H1 (cell line): ENCODE data around the gene FMNL2. TPM values are rescaled to one million over a fixed set of nuclear protein-coding genes. Genes with fewer than 3 reads are reported as not detected.

ENCODE experiments used
- CTCF ChIA-PET: fragments of 300-600 bp; sonication (Branson Sonifier 250); formaldehyde crosslinking; loops from one replicate; lab custom pipeline; 2021; ENCODE audit not compliant: partially characterized antibody; lab: Charles Lee
- POLR2A ChIA-PET: fragments of 300-600 bp; sonication (Branson Sonifier 250); formaldehyde crosslinking; loops from one replicate; lab custom pipeline; 2021; ENCODE audit warnings: inconsistent platforms; ENCODE audit not compliant: partially characterized antibody; lab: Charles Lee
- DNase-seq, 2 experiments: peaks; one replicate each; pipeline versions ENCODE4 v3.0.0 to v3.0.0-alpha.2; 2010 to 2022; ENCODE audit warnings: low spot score in 2 of 2, low read depth in 1 of 2, mixed read lengths in 1 of 2
- FAIRE-seq: peaks from 2 replicates; lab custom pipeline; 2011; peaks lifted over from hg19 to GRCh38; lab: Jason Lieb, UNC
- H2AFZ ChIP-seq: 2 replicates; pipeline ENCODE4 v1.8.1; 2012; ENCODE audit warnings: low read length, inconsistent platforms
- H2AK5ac ChIP-seq: 2 replicates; pipeline ENCODE4 v1.6.1; 2013; ENCODE audit warnings: low read depth, low read length
- H2BK120ac ChIP-seq: replicated peaks from 2 replicates; pipeline ENCODE3; 2013; ENCODE audit warnings: low read depth, low read length, inconsistent platforms
- H2BK12ac ChIP-seq: 2 replicates; pipeline ENCODE4 v1.6.1; 2013; ENCODE audit warnings: low read depth, low read length
- H2BK15ac ChIP-seq: 2 replicates; pipeline ENCODE4 v1.6.1; 2013; ENCODE audit warnings: low read length
- H2BK20ac ChIP-seq: 2 replicates; pipeline ENCODE4 v1.6.1; 2013; ENCODE audit warnings: low read length
- H2BK5ac ChIP-seq: 2 replicates; pipeline ENCODE4 v1.6.1; 2013; ENCODE audit warnings: low read depth, low read length
- H3K14ac ChIP-seq: 2 replicates; pipeline ENCODE4 v1.6.1; 2013; ENCODE audit warnings: inconsistent platforms; ENCODE audit not compliant: insufficient read length
- H3K18ac ChIP-seq: 2 replicates; pipeline ENCODE4 v1.6.1; 2013; ENCODE audit warnings: low read length; ENCODE audit errors: extremely low read depth
- H3K23ac ChIP-seq: 2 replicates; pipeline ENCODE4 v1.6.1; 2013; ENCODE audit warnings: inconsistent platforms; ENCODE audit not compliant: insufficient read length
- H3K23me2 ChIP-seq: 2 replicates; pipeline ENCODE4 v1.6.1; 2013; ENCODE audit warnings: low read depth, low read length
- H3K27ac ChIP-seq: 2 replicates; pipeline ENCODE4 v1.6.1; 2011; ENCODE audit warnings: low read depth, low read length, inconsistent platforms
- H3K27me3 ChIP-seq, 4 experiments: replicated peaks in 1 of 4; 1 replicate in 1 of 4; 2 replicates in 3 of 4; pipeline versions ENCODE4 v1.6.1 to v1.8.1; 2011 to 2013; ENCODE audit warnings: low read length in 3 of 4, mild to moderate bottlenecking in 3 of 4, inconsistent platforms in 2 of 4, mixed read lengths in 2 of 4, moderate library complexity in 1 of 4; ENCODE audit not compliant: control insufficient read depth in 3 of 4, insufficient read depth in 3 of 4; ENCODE audit errors: extremely low read depth in 1 of 4
- H3K36me3 ChIP-seq, 4 experiments: 2 replicates each; pipeline versions ENCODE4 v1.6.1 to v1.8.1; 2011 to 2013; ENCODE audit warnings: mild to moderate bottlenecking in 4 of 4, low read length in 3 of 4, moderate library complexity in 2 of 4, control low read depth in 1 of 4, inconsistent platforms in 1 of 4; ENCODE audit not compliant: insufficient read depth in 4 of 4, control insufficient read depth in 2 of 4
- H3K4ac ChIP-seq: replicated peaks from 2 replicates; pipeline ENCODE3; 2013; ENCODE audit warnings: low read length, low read depth, mixed read lengths, inconsistent platforms; ENCODE audit not compliant: insufficient read length
- H3K4me1 ChIP-seq, 4 experiments: replicated peaks in 1 of 4; 1 replicate in 1 of 4; 2 replicates in 3 of 4; pipeline versions ENCODE4 v1.6.1 to v1.8.1; 2011 to 2013; ENCODE audit warnings: low read length in 3 of 4, inconsistent platforms in 2 of 4, mixed read lengths in 1 of 4; ENCODE audit not compliant: insufficient read depth in 4 of 4, control insufficient read depth in 3 of 4
- H3K4me2 ChIP-seq, 2 experiments: 2 replicates each; pipeline versions ENCODE4 v1.6.1 to v1.8.1; 2011 to 2013; ENCODE audit warnings: low read depth in 2 of 2, low read length in 2 of 2, control low read depth in 1 of 2, inconsistent platforms in 1 of 2, mild to moderate bottlenecking in 1 of 2; ENCODE audit not compliant: insufficient read depth in 1 of 2
- H3K4me3 ChIP-seq, 4 experiments: fragments of 200-600, 300-600 bp in 1 of 4; sonication (generic), shearing (Covaris generic), sonication (Bioruptor Twin) in 1 of 4; 2 replicates each; pipeline versions ENCODE4 v1.5.1 to v1.8.1; 2011 to 2016; ENCODE audit warnings: low read length in 4 of 4, low read depth in 3 of 4, control low read depth in 2 of 4, inconsistent platforms in 2 of 4, mild to moderate bottlenecking in 2 of 4, mixed read lengths in 1 of 4, moderate library complexity in 1 of 4; ENCODE audit not compliant: insufficient read depth in 2 of 4; ENCODE audit errors: extremely low read depth in 1 of 4
- H3K56ac ChIP-seq: replicated peaks from 2 replicates; pipeline ENCODE3; 2013; ENCODE audit warnings: low read depth, mild to moderate bottlenecking, mixed read lengths, low read length, inconsistent platforms; ENCODE audit not compliant: insufficient read length
- H3K79me1 ChIP-seq: 2 replicates; pipeline ENCODE4 v1.6.1; 2013; ENCODE audit warnings: low read depth, low read length, control low read depth
- H3K79me2 ChIP-seq, 2 experiments: 2 replicates each; pipeline versions ENCODE4 v1.6.1 to v1.8.1; 2012 to 2013; ENCODE audit warnings: low read length in 2 of 2, mild to moderate bottlenecking in 2 of 2, inconsistent platforms in 1 of 2; ENCODE audit not compliant: insufficient read depth in 2 of 2, control insufficient read depth in 1 of 2
- H3K9ac ChIP-seq, 4 experiments: replicated peaks in 1 of 4; 1 replicate in 1 of 4; 2 replicates in 3 of 4; pipeline versions ENCODE4 v1.6.1 to v1.8.1; 2011 to 2013; ENCODE audit warnings: low read depth in 3 of 4, low read length in 3 of 4, control low read depth in 2 of 4, mild to moderate bottlenecking in 2 of 4, moderate library complexity in 2 of 4, inconsistent platforms in 1 of 4; ENCODE audit errors: extremely low read depth in 1 of 4
- H3K9me3 ChIP-seq, 2 experiments: 2 replicates each; pipeline versions ENCODE4 v1.6.1 to v1.8.1; 2012 to 2013; ENCODE audit warnings: mild to moderate bottlenecking in 2 of 2, moderate library complexity in 2 of 2, control low read depth in 1 of 2, inconsistent platforms in 1 of 2, low read depth in 1 of 2, low read length in 1 of 2, mixed read lengths in 1 of 2; ENCODE audit not compliant: insufficient read depth in 2 of 2
- H4K20me1 ChIP-seq, 2 experiments: replicated peaks in 1 of 2; 2 replicates each; pipeline versions ENCODE3 to v1.8.1; 2011 to 2013; ENCODE audit warnings: inconsistent platforms in 2 of 2, low read length in 2 of 2, mild to moderate bottlenecking in 1 of 2; ENCODE audit not compliant: insufficient read depth in 2 of 2, control insufficient read depth in 1 of 2
- H4K5ac ChIP-seq: 2 replicates; pipeline ENCODE4 v1.6.1; 2013; ENCODE audit warnings: low read length, low read depth, mixed read lengths, inconsistent platforms; ENCODE audit not compliant: insufficient read length
- H4K8ac ChIP-seq: 2 replicates; pipeline ENCODE4 v1.8.0; 2013; ENCODE audit warnings: mild to moderate bottlenecking, moderate library complexity, low read length, inconsistent platforms; ENCODE audit not compliant: insufficient read depth; ENCODE audit errors: extremely low read depth
- H4K91ac ChIP-seq: replicated peaks from 2 replicates; pipeline ENCODE3; 2013; ENCODE audit warnings: low read length, mixed read lengths, inconsistent platforms; ENCODE audit not compliant: insufficient read length
- BCL11A ChIP-seq, 2 experiments: IDR thresholded peaks; one replicate each; pipeline ENCODE4 v1.6.1; 2011; ENCODE audit warnings: low read depth in 2 of 2, low read length in 2 of 2, mild to moderate bottlenecking in 2 of 2
- CEBPB ChIP-seq: IDR thresholded peaks from 2 replicates; pipeline ENCODE4 v1.6.1; 2012; ENCODE audit warnings: low read depth, low read length
- KDM1A ChIP-seq: fragments of 200-600, 300-600 bp; sonication (generic); IDR thresholded peaks from 2 replicates; pipeline ENCODE4 v1.7.1; 2016; ENCODE audit warnings: mild to moderate bottlenecking, low read length, borderline replicate concordance
- KDM4A ChIP-seq: IDR thresholded peaks from one replicate; pipeline ENCODE4 v1.7.1; 2012; ENCODE audit warnings: low read depth, mild to moderate bottlenecking, moderate library complexity, low read length, inconsistent platforms; ENCODE audit not compliant: severe bottlenecking
- MAFK ChIP-seq: IDR thresholded peaks from 2 replicates; pipeline ENCODE4 v1.6.1; 2012; ENCODE audit warnings: low read depth, mild to moderate bottlenecking, improper control_type of control experiment, low read length
- PHF8 ChIP-seq: fragments of 200-600 bp; sonication (generic); conservative IDR thresholded peaks from 2 replicates; pipeline ENCODE4 v1.7.1; 2012; ENCODE audit warnings: low read depth, mild to moderate bottlenecking, inconsistent platforms, low read length, moderate library complexity
- SP1 ChIP-seq: IDR thresholded peaks from 2 replicates; pipeline ENCODE4 v1.6.1; 2011; ENCODE audit warnings: low read depth, low read length
- SP4 ChIP-seq: IDR thresholded peaks from 2 replicates; pipeline ENCODE4 v1.6.1; 2012; ENCODE audit warnings: low read length, inconsistent platforms
- TAF1 ChIP-seq: IDR thresholded peaks from 2 replicates; pipeline ENCODE4 v1.6.1; 2011; ENCODE audit warnings: mild to moderate bottlenecking, low read depth, low read length
- TAF7 ChIP-seq: optimal IDR thresholded peaks from 2 replicates; pipeline ENCODE3; 2011; ENCODE audit warnings: low read depth, mild to moderate bottlenecking, inconsistent platforms, low read length, moderate library complexity, borderline replicate concordance
- TCF12 ChIP-seq: IDR thresholded peaks from 2 replicates; pipeline ENCODE4 v1.6.1; 2011; ENCODE audit warnings: low read depth, mild to moderate bottlenecking, low read length
- TEAD4 ChIP-seq: IDR thresholded peaks from 2 replicates; pipeline ENCODE4 v1.6.1; 2012; ENCODE audit warnings: low read depth, low read length, inconsistent platforms, mixed read lengths
- YY1 ChIP-seq: IDR thresholded peaks from 2 replicates; pipeline ENCODE4 v1.6.1; 2011; ENCODE audit warnings: low read depth, mild to moderate bottlenecking, low read length
- WGBS, 2 experiments: shearing (Covaris generic) in 1 of 2; methylation state at CpG; one replicate each; pipeline versions ENCODE4 v1.1.6 to v1.1.7; 2013 to 2015; ENCODE audit warnings: low lambda C conversion rate in 2 of 2, mixed read lengths in 2 of 2, inconsistent platforms in 1 of 2, low coverage in 1 of 2, missing lambda C conversion rate in 1 of 2; ENCODE audit not compliant: insufficient replicate concordance in 2 of 2, insufficient coverage in 1 of 2, insufficient read length in 1 of 2; ENCODE audit errors: extremely low coverage in 1 of 2, missing lambda C conversion rate in 1 of 2; 5-methylcytosine and 5-hydroxymethylcytosine counted together
- polyA plus RNA-seq, 7 experiments: library from polyadenylated mRNA; depleted of rRNA in 3 of 7; stranded (reverse) in 5 of 7; unstranded in 2 of 7; fragments of >200 nt in 5 of 7; fragments of 200-250 nt in 2 of 7; gene quantifications; 1 replicate in 5 of 7; 2 replicates in 1 of 7; 4 replicates in 1 of 7; pipeline versions ENCODE4 v1.2.1 to v1.2.3, GENCODE V29; 2011 to 2013; ENCODE audit warnings: missing spikeins in 2 of 7, mixed read lengths in 2 of 7
- total RNA-seq: library from RNA; stranded (reverse); fragmentation: NEBNext Ultra II Directional; extraction: Animal tissue kit (Norgen Biotek cat#: 25700); gene quantifications from 2 replicates; pipeline ENCODE4 v1.2.1, GENCODE V29; 2021

FMNL2 gene
- total and polyA plus RNA-seq, 2 of the 8 experiments (the other 6 are each of a cell fraction or from before 2014, with no cell fraction given) = 15.5 to 45.1 TPM

DNA sequence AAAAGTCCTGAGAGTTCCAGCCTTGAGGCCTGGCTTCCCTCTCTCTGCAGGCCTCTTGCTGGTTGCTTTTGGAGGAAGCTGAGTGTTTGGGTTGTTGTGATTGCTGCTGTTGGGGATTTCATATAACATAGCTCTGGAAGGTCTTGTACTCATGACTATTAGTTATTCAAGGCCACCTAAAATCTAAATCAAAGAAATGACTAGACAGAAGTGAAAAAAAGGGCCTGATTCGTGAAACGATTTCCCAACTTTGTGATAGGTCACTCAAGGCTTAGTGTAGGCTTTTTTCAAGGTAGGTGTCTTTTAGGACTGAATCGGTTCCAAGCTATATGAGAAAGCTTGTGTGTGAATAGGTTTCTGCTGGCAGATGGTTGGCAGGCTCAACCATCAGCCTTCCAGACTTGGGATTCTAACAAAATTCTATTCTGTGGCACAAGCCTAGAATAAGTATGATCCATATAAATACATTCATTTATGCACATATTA, 164.4 kb downstream of the FMNL2 start:
- no peak for TF ChIP-seq PHF8
- no peak for TF ChIP-seq MAFK
- TF ChIP-seq SP1 = no peak
- TF ChIP-seq TAF1 = no peak
- no peak for TF ChIP-seq TAF7
- TF ChIP-seq TCF12 = no peak
- TF ChIP-seq BCL11A (IDR thresholded peaks at IDR 0.05; ENCODE audit: low read depth in 2 of 2, low read length in 2 of 2) = no peak
- no peak for TF ChIP-seq TEAD4
- no peak for TF ChIP-seq YY1
- TF ChIP-seq SP4 = no peak
- no peak for TF ChIP-seq KDM4A
- TF ChIP-seq KDM1A = no peak
- TF ChIP-seq CEBPB = no peak
- TF ChIP-seq, all 59 proteins: peak for 0

More for the DNA sequence above, 164.4 kb downstream of the FMNL2 start:
- Histone ChIP-seq H3K56ac (no peak overlapping the region), H3K9ac (no peak overlapping the region), H2BK12ac (no peak overlapping the region), H3K36me3 (no peaks in the 10 kb centered on the region), H4K5ac (no peak overlapping the region), H3K4me3 (no peak overlapping the region), H3K18ac (no peak overlapping the region), H3K14ac (no peak overlapping the region), H2BK20ac (no peak overlapping the region), H3K27ac (no peak overlapping the region), H3K4me2 (no peak overlapping the region), H4K8ac (no peak overlapping the region), H2AK5ac (no peak overlapping the region), H2BK15ac (no peak overlapping the region), H4K91ac (no peak overlapping the region), H2BK120ac (no peak overlapping the region), H3K79me1 (peaks cover 4% of the 10 kb centered on the region), H3K9me3 (0 out of 4 replicates have a peak, but pooled peaks cover 0 to 4% of the 10 kb centered on the region in 2 experiments), H3K23me2 (no peaks in the 10 kb centered on the region; the same call in 1 of the 2 replicates), H3K23ac (no peak overlapping the region), H3K79me2 (peaks cover 3 to 90% of the 10 kb centered on the region in 2 experiments; a peak in 3 of 4 replicates), H3K27me3 (no peaks in the 10 kb centered on the region), H2BK5ac (no peak overlapping the region), H3K4ac (no peak overlapping the region), H2AFZ (no peak overlapping the region), H4K20me1 (no peaks in the 10 kb centered on the region), H3K4me1 (peaks cover 0 to 4% (median 2%) of the 10 kb centered on the region in 4 experiments; a peak in 3 of 7 replicates)
- DNase-seq (no peak), FAIRE-seq (no peak)
- ChIA-PET CTCF (interaction anchor here (0.6 to 2.2 kb wide), 7 partner anchors 10 to 223 kb away, joined by 3 to 6 read pairs (median 4); no protein-coding TSS in a partner anchor), POLR2A (interaction anchor here (0.6 to 1.5 kb wide), 2 partner anchors 32 to 93 kb away, joined by 3 read pairs; no protein-coding TSS in a partner anchor)
- 87% methylated on average over 3 of the region's 3 CpGs; no CpG with 5 or more reads in 1 of the 2 experiments for WGBS, 2 experiments
